Endodermal cell (in vitro differentiated cells): Measurements from ENCODE around the gene LHX6. TPM values are rescaled to one million over a fixed set of nuclear protein-coding genes. Genes with fewer than 3 reads are reported as not detected.

Experiments used
- DNase-seq: peaks from one replicate; pipeline ENCODE4 v3.0.0-alpha.2; 2017
- H3K27ac ChIP-seq: 2 replicates; pipeline ENCODE4 v1.5.1; 2013; ENCODE audit warnings: mild to moderate bottlenecking, low read depth, low read length, moderate library complexity
- H3K27me3 ChIP-seq: 2 replicates; pipeline ENCODE4 v1.6.1; 2013; ENCODE audit warnings: mild to moderate bottlenecking, low read length, moderate library complexity; ENCODE audit not compliant: insufficient read depth, control insufficient read depth, poor library complexity, severe bottlenecking
- H3K36me3 ChIP-seq: 2 replicates; pipeline ENCODE4 v1.7.0; 2013; ENCODE audit warnings: mild to moderate bottlenecking, low read length, moderate library complexity; ENCODE audit not compliant: control insufficient read depth, insufficient read depth
- H3K4me1 ChIP-seq: one replicate; pipeline ENCODE4 v1.7.0; 2013; ENCODE audit warnings: low read length; ENCODE audit not compliant: control insufficient read depth, insufficient read depth
- H3K4me3 ChIP-seq: 2 replicates; pipeline ENCODE4 v1.5.1; 2013; ENCODE audit warnings: mild to moderate bottlenecking, low read length, moderate library complexity
- H3K9ac ChIP-seq: 2 replicates; pipeline ENCODE4 v1.6.1; 2013; ENCODE audit warnings: mild to moderate bottlenecking, low read length, moderate library complexity; ENCODE audit not compliant: poor library complexity, severe bottlenecking; ENCODE audit errors: extremely low read depth
- H3K9me3 ChIP-seq: 2 replicates; pipeline ENCODE4 v1.6.1; 2013; ENCODE audit warnings: mild to moderate bottlenecking, low read length, moderate library complexity; ENCODE audit not compliant: control insufficient read depth
- H3K27ac Mint-ChIP-seq: 2 replicates; pipeline ENCODE4 v1.8.0; 2020; ENCODE audit warnings: mixed read lengths
- H3K27me3 Mint-ChIP-seq: 2 replicates; pipeline ENCODE4 v1.8.0; 2021; ENCODE audit warnings: mild to moderate bottlenecking, mixed read lengths; ENCODE audit not compliant: insufficient read depth
- H3K36me3 Mint-ChIP-seq: 2 replicates; pipeline ENCODE4 v1.8.0; 2020; ENCODE audit warnings: low read depth, mixed read lengths
- H3K4me1 Mint-ChIP-seq: 2 replicates; pipeline ENCODE4 v1.8.0; 2020; ENCODE audit warnings: mixed read lengths
- H3K4me3 Mint-ChIP-seq: 2 replicates; pipeline ENCODE4 v1.8.0; 2020; ENCODE audit warnings: mild to moderate bottlenecking, moderate library complexity, mixed read lengths
- H3K9me3 Mint-ChIP-seq: 2 replicates; pipeline ENCODE4 v1.8.0; 2020; ENCODE audit warnings: mild to moderate bottlenecking, mixed read lengths
- CTCF ChIP-seq: fragments of 200-600 bp; sonication (generic); conservative IDR thresholded peaks from 2 replicates; pipeline ENCODE4 v1.5.0; 2021; ENCODE audit warnings: antibody characterized with exemption, mild to moderate bottlenecking
- WGBS, 2 experiments: methylation state at CpG; one replicate each; pipeline versions ENCODE4 v1.1.5 to v1.1.7; 2013; ENCODE audit warnings: missing lambda C conversion rate in 2 of 2, mixed read lengths in 1 of 2; ENCODE audit not compliant: insufficient coverage in 1 of 2, insufficient read length in 1 of 2; 5-methylcytosine and 5-hydroxymethylcytosine counted together
- total RNA-seq, 2 donors: library from RNA; stranded (reverse); fragmentation: NEBNext Ultra II Directional in 1 of 2; extraction: Animal tissue kit (Norgen Biotek cat#: 25700) in 1 of 2; gene quantifications; 2 replicates in 1 of 2; 3 replicates in 1 of 2; pipeline ENCODE4 v1.2.1, GENCODE V29; 2021

The LHX6 gene
- total RNA-seq, 2 donors from 2014 or later = 0.37 TPM; not detected in 1

- no peaks in the 10 kb centered on the region for H3K4me1 ChIP-seq
- H3K9me3 ChIP-seq = peaks cover 27% of the 10 kb centered on the region
- no peak overlapping the region for H3K27ac ChIP-seq
- no peak overlapping the region for H3K9ac ChIP-seq
- no peak for DNase-seq
- H3K36me3 ChIP-seq = peaks cover 59% of the 10 kb centered on the region
- Mint-ChIP-seq H3K27ac (no peak overlapping the region), H3K4me3 (no peak overlapping the region), H3K36me3 (peaks cover 64% of the 10 kb centered on the region), H3K9me3 (peaks cover 19% of the 10 kb centered on the region), H3K27me3 (no peaks in the 10 kb centered on the region), H3K4me1 (no peaks in the 10 kb centered on the region)
- WGBS, 2 experiments = 80 to 87% methylated on average over 2 of the region's 2 CpGs
- no peak for TF ChIP-seq CTCF
- H3K4me3 ChIP-seq = no peak overlapping the region
- H3K27me3 ChIP-seq = no peaks in the 10 kb centered on the region
Observed at GRCh38 chr9:122274055-122274454, 45.3 kb upstream of the LHX6 start.

- H3K36me3 Mint-ChIP-seq = peaks cover 15% of the 10 kb centered on the region
- H3K9me3 ChIP-seq = no peaks in the 10 kb centered on the region
- no peaks in the 10 kb centered on the region for H3K27me3 ChIP-seq
- 92 to 100% methylated on average over 4 to 6 of the region's 6 CpGs for WGBS, 2 experiments
- no peaks in the 10 kb centered on the region for H3K27me3 Mint-ChIP-seq
- no peak for TF ChIP-seq CTCF
- H3K9ac ChIP-seq = no peak overlapping the region
- peaks cover 6% of the 10 kb centered on the region for H3K4me1 Mint-ChIP-seq
- peaks cover 23% of the 10 kb centered on the region for H3K36me3 ChIP-seq
- no peaks in the 10 kb centered on the region for H3K4me1 ChIP-seq
- no peak overlapping the region for H3K27ac Mint-ChIP-seq
- H3K9me3 Mint-ChIP-seq = no peaks in the 10 kb centered on the region
- H3K4me3 ChIP-seq = no peak overlapping the region
- no peak overlapping the region for H3K4me3 Mint-ChIP-seq
- no peak overlapping the region for H3K27ac ChIP-seq
- DNase-seq = no peak
Observed at GRCh38 chr9:122268041-122268814, 39.5 kb upstream of the LHX6 start.

GRCh38 chr9:122265149-122265915 is 36.6 kb upstream of the LHX6 start:
- DNase-seq = no peak
- Histone ChIP-seq H3K9ac (peak overlapping the region; percentile 92), H3K27me3 (no peaks in the 10 kb centered on the region), H3K4me1 (no peaks in the 10 kb centered on the region), H3K9me3 (no peaks in the 10 kb centered on the region), H3K27ac (peak overlapping the region; percentile 66), H3K4me3 (peak overlapping the region; percentile 97), H3K36me3 (peaks cover 14% of the 10 kb centered on the region)
- 21 to 22% methylated on average over 11 to 17 of the region's 17 CpGs for WGBS, 2 experiments
- Mint-ChIP-seq H3K4me1 (peaks cover 6% of the 10 kb centered on the region), H3K9me3 (no peaks in the 10 kb centered on the region), H3K4me3 (peak overlapping the region; percentile 92), H3K27ac (peak overlapping the region; percentile 99), H3K27me3 (no peaks in the 10 kb centered on the region), H3K36me3 (peaks cover 8% of the 10 kb centered on the region)
- TF ChIP-seq CTCF = peak; percentile 43
